HUDEP-2 (cell line): ENCODE measurements around the gene TRAF1.
A peak's percentile ranks its signal among the peaks of the same experiment; 100 is the strongest.

Experiments used
- DNase-seq, 76 experiments: peaks; one replicate each; lab custom pipeline; 2025; ENCODE audit not compliant: unreplicated experiment in 76 of 76; lab: John Stamatoyannopoulos, UW

The TRAF1 gene

DNA sequence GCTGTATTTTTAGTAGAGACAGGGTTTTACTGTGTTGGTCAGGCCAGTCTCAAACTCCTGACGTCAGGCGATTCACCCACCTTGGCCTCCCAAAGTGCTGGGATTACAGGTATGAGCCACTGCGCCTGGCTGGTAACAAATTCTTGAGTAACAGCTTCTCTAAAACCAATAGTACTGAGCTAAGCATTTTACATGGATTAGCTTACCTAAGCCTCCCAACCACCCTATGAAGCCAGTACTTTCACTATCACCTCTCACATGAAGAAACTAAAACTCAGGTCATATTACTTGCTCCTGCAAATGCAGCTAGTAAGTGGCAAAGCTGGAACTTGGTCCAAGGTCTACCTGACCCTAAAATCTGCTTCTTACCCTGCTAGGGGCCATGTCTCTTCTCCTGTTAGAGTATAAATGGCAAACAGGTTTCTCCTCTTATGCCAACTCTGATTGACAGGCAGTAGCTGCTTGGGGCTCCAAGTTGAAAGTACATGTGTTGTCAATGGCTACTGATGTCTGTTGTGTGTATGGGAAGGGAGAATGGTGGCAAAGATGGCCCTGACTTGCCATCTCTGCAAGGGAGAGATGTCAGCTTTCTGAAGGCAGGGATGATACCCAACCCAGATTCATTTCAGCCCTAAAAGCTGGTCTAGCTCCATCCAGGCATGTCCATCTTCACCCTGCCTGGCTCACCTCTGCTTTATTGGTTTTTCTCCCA, 53.6 kb downstream of the TRAF1 start:
- DNase-seq = no peak

- no peak for DNase-seq
These were observed 56.4 kb downstream of the TRAF1 start for GRCh38 chr9:120870206-120870605.

DNA sequence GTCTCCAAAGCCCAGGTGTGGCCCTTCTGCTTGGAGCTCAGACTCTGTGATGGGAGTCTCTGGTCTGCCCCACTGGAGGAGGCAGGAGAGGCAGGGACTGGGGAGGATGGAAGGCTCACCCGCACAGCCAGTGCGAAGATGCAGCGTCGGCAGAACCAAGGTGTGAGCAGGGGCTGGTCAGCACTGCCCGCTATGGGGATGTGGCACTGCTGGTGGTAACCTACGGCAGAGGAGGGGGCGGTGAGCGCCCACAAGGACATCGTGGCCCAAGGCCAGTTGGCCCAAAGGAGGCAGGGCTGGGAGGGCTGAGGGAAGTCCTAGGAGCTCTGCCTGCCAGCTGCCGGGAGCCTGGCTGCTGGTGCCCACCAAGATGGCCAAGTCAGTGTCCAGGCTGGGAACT, 56.9 kb downstream of the TRAF1 start:
- DNase-seq = no peak

GRCh38 chr9:120869360-120869687, 57.3 kb downstream of the TRAF1 start:
- no peak for DNase-seq

GRCh38 chr9:120868676-120869359, 57.8 kb downstream of the TRAF1 start:
- peak; percentile 26 to 100 (median 97) for DNase-seq

DNA sequence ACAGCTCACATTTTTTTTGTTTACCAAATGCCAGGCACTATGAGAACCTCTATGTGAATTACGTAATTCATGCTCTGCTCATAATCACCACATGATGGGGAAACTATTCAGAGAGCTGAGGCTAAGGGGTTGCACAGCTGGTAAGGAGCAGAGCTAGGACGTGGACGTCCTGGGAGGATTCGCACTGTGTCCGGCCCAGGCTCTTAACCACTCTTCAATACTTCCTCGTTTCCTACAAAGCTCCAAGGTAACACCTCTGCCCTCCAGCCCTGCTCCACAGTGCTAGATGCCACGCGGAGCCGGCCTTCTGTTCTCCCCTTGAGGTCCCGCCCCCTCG, 58.3 kb downstream of the TRAF1 start:
- no peak for DNase-seq

GRCh38 chr9:120867676-120868338, 58.8 kb downstream of the TRAF1 start:
- DNase-seq = no peak

DNA sequence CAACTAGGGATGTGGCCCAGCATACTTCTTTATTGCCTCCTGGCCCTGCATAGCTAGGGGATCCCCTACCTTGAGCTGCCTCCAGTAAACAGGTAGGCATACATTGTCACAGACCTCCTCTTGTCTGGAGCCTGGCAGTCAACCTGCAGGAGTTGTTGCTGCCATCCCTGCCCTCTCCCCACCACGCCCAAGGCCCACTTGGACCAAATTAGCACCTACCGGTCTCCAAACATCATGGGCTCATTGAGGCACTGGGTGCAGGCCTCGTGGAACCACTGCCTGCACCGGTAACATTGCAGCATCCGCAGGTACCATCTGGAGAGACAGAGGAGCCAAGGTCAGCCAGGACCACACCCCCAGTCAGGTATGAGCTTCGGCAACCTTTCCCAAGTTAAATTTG, 59.9 kb downstream of the TRAF1 start:
- no peak for DNase-seq

- DNase-seq = no peak
These were observed 60.8 kb downstream of the TRAF1 start for GRCh38 chr9:120865809-120866208.

DNA sequence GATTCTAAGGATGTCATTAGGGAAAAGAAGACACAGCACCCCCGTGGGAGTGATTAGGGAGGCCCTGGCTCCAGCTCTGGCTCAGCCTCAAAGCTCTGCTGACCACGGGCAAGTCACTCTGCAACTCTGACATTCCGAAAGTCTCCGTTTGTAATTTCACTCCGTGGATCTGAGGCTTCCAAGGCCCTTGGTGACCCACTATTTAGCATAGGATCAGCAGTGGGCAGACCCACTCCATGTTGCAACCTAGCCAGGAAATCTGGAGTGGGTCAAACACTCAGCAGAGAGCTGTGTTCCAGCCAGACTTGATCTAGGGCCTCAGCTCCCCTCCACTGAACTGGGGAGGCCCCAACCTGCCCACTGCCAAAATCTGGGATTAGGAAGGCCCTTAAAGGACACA, 61.4 kb downstream of the TRAF1 start:
- DNase-seq = no peak

DNA sequence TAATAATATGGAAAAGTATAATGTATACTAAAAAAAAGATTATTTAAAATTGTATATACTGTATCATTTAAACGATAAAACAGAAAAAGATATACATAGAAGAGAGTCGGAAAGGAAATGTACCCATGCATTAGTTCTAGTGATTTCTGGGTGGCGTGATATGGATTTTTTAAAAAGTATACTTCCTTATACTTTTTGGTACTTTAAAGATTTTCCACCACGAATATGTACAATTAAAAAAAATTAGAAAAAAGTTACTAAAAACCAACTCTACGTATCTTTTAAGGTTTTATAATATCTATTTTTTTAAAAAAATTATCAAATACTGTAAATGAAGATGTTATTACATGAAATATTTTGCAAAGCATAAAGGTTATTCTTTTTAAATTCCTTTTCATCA, 61.9 kb downstream of the TRAF1 start:
- DNase-seq = no peak

DNA sequence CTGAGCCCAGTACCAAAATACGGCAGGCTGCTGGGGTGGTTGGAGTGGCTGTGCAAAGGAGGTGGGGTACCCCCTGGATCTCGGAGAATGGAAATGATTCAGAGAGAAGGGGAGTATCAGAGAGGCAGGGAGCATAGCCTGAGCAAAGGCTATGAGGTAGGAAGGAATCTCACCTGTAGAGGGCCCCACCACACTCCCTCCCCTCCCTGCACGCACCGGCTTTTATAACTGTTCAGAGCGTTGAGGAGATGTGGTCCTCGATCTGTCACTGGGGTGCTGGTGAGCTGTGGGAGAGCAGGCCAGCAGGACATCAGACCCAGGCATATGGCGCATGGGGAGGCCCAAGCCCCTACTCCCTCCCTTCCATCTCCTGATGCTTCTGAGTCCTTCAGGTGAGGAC, 62.8 kb downstream of the TRAF1 start:
- DNase-seq = no peak

DNA sequence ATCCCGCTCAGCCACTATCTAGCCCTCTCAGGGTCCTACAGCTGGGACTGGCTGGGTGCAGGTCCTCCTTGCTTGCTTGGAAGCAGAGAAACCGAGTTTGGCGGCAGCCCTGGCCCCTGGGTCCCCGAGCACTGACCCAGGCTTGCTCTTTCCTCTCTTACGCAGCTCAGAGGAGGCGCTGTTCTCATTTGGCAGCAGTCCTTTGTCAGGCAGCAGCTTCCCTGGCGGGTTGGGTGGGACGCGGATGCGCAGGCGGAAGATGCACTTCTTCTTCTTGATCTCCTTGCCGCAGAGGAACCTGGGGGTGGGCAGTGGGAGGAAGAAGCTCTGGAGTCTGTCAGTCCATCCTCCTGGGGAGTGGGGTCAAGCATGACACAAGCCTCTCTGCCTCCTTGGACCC, 64.1 kb downstream of the TRAF1 start:
- DNase-seq = no peak

GRCh38 chr9:120861935-120862334, 64.7 kb downstream of the TRAF1 start:
- DNase-seq = no peak

GRCh38 chr9:120860083-120860482, 66.5 kb downstream of the TRAF1 start:
- no peak for DNase-seq

DNA sequence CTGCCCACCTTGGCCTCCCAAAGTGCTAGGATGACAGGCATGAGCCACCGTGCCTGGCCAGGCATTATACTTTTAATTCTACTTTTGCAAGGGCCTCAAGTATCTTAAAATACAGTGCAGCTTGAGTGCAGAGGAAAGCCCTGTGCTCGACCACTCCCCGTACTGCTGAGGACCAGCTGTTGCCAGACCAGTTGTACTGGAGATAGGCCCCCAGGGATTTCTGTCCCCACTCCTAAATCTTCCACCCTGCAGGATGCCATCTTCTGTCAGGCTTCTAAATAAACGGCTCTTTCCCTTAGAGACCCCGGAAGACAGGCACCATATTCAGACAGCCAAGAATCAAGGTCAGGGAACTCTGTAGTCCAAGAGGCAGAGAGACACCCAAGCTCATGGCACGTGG, 67.2 kb downstream of the TRAF1 start:
- no peak for DNase-seq

DNA sequence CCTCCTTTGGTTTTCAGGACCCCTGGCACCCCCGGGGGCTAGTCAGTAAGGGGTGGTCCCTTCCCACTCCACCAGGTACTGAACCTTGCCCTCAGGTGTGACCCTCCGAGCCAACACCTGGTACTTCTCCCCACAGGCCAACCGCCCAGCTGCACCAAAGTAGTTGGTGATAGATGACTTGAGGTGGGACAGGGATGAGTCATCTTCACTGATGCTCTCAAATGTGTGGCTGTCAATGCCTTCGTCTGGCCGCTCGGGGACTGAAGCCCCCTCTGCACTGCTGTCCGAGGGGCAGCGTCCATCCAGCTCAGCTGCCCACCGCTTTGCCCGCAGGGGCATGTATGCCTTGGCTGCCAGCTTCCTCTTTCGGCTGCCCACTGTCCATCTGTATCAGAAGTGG, 68.7 kb downstream of the TRAF1 start:
- no peak for DNase-seq

DNA sequence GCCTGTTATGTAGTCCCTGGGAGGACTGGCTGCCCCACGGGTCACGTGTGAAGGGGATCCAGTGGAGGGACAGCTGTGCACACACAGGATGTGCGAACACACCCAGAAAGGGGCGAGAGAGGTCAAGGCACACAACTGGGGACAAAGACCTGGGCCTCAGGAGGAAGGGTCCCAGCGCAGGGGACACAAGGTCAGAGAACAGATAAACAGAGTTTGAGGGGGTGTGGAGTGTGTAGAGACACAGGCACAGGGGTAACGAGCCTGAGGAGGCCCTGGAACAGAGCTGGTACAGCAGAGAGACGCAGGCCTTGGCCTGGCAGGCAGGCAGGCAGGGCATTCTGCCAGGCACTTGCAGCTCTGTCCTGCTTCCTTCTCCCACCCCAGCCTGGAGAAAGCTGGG, 69.1 kb downstream of the TRAF1 start:
- DNase-seq = no peak

DNA sequence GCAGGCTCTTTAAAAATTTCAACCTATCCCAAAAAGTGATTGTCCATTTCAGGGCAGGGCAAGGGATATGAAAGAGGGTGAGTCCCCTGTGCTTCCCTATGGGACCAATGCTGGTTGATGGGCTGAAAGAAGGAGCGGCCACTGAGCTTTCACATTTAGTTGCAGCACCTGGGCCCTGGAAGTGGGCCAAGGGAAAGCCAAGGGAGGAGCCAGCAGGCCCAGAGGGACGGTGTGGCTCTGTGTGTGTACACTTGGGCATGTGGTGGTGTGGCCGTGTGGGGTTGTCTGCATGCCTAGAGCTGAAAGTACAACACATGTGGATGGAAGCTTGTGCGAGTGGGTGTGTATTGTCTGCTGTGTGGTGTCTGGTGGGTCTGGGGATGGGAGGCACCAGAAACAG, 69.9 kb downstream of the TRAF1 start:
- DNase-seq = no peak

DNA sequence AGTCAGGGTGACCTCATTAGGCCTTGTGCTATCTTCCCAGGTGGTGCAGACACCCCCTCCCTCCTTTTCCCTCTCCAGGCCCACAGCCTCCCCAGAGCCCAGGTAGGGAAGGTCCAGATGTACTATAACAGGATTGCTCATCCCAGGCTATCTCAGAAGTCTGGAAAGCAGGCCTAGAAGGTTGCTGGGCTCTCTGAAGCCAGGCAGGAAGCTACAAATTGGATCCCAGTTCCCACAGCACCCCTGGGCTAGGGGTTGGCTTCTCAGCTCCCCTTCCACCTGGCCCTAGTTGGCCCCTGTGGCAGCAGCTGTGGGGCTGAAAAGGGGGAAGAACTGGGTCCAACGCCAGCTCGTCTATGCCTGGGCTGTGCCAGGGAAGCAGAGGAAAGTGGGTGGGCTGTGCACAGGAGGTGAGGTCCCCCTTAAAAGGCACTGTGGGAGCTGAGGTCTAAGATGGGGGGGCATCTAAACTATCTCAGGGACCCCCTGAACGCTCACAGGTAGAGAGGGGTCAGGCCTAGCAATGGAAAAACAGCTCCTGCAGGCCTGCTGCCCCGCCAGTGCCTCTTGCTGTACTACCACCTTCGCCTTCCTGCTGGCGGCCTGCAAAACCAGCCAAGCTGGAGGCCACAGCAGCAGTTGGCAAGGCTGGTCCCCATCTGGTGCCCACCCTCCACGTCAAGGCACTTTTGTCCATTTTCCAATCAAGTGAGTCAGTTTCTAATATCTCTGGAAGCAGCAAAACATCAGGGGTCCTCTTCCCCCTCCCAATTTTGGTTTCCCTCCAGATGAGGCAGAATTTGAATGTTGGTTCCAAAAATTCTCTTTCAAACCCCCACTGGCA, 70.5 kb downstream of the TRAF1 start:
- no peak for DNase-seq

DNA sequence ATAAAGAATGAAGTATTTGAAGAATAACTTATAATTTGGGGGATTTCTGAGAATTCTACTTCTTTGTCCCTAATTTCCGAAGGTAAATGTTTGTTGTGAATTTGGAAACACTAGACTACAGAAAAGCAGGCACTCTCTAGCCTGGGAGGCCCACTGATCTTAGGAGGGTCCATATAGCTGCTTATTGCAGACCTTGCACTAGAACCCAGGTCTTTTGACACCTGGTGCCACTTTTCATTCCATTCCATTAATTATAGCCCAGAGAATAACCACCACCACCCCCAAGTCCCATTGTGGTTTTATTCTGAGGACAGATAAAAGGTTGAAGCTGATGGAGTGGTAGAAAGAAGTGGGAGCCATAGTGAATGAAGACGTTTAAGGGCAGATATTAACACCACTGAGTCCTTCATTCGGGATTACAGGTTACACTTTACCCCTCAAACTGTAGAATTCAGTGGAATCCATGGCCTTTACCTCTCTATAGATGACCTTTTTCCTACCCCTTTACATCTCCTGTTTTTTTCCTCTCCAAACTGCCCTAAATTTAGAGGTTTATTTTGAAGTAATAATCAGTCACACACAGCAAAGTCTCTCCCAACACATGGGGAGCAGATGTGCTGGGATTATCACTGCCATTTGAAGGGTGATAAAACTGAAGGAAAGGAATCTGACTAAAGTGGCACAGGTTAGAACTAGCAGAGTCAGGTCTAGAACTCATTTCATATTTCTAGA, 71.8 kb downstream of the TRAF1 start:
- no peak for DNase-seq
